GM21723 (cell line): ENCODE data around the gene ARCN1.
"Not testable (repeated sequence)": the region's sequence is repeated elsewhere in the genome, so short reads cannot be mapped to it uniquely, and the experiment has no call there.

Experiments
- ATAC-seq: cut with Tn5 transposase; IDR thresholded peaks from one replicate; pipeline ENCODE4 v1.9.1; 2021; ENCODE audit warnings: mild to moderate bottlenecking, moderate library complexity; ENCODE audit not compliant: unreplicated experiment

ARCN1 gene

DNA sequence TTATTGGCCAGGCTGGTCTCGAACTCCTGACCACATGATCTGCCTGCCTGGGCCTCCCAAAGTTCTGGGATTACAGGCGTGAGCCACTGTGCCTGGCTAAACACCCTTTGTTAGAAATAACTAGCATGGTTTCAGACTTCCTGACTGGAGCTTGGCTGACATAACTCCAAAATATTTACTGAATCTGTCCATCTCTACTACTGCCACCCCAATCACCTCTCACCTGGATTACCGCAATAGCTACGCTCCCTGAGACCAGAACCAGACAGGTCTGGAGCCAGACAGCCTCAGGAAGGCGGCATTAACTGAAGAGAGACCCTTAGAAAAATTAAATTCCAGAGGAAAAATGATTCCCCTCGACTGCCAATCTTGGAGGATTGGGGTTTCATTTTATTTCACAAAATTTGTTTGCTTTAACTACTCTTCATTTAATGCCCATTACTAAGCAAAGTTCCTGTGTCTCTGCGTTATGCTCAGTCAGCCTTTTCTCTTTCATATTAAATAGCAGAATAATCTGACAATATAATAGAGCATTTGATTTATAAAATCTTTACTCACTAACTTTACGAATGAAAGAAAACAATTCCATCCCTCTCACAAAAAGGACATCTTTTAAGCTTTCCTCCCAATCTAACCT lies 28.1 kb upstream of the ARCN1 start:
- ATAC-seq = no peak

DNA sequence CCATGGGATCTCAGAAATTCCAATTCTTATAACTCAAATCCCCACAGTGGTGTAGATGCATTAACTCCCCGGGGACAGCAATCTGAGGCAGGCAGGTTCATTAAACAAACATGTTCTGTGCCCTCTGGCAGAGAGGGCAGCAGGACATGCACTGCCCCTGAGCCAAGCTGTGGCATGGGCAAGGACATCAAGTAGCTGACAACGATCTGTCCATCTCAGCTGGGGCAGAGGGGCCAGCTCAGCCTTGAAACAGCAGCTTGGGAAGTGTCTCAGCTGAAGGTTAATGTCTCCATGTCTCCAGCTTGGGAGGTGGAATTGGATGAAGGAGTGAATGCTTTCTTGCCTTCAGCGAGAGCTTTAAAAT lies 27.6 kb upstream of the ARCN1 start:
- ATAC-seq = no peak

DNA sequence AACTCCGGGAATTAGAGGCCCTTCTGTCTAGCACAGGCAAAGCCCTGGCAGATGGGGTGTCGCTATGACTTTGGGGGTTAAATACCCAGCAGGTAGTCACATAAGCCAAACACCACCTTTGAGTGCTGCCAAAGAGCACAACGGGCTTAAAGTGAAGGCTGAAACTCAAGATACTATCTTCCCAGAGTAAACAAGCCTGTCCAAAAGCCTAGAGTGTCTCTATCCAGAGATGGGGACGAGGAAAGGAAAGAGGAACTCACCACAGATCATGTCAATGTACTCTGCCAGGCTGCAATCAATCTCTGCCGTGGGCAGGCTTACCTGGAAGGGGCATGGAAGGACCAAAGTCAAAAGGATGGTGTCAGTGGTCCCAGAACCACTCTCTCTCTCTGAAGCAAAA lies 26.7 kb upstream of the ARCN1 start:
- ATAC-seq = no peak

DNA sequence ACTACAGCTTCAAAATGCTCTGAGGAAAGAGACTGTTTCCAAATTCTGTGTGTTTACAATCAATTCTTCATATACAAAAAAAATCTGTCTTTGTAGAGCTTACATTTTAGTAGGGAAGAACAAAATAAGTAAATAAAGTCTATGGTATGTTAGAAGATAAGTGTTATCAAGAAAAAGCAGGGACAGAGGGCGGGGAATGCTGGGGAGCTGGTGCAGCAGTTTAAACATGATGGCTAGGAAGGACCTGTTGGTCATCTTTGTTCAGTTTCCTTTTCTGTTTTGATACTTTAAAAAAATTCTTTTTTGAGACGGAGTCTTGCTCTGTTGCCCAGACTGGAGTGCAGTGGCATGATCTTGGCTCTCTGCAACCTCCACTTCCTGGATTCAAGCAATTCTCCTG lies 25.1 kb upstream of the ARCN1 start:
- no peak for ATAC-seq

DNA sequence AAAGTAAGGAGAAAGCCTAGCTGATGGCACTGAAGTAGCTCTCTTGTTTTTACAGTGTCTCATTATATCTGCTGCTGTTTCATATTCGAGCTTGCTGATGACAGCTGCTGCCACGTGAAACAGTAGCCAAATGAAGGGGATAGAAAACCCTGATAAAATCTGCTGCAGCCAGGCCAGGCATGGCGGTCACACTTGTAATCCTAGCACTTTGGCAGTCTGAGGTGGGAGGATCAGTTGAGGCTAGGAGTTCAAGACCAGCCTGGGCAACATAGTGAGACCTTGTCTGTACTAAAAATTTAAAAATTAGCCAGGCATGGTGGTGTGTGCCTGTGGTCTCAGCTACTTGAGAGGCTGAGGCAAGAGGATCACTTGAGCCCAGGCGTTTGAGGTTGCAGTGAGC lies 19.9 kb upstream of the ARCN1 start:
- ATAC-seq = no peak

DNA sequence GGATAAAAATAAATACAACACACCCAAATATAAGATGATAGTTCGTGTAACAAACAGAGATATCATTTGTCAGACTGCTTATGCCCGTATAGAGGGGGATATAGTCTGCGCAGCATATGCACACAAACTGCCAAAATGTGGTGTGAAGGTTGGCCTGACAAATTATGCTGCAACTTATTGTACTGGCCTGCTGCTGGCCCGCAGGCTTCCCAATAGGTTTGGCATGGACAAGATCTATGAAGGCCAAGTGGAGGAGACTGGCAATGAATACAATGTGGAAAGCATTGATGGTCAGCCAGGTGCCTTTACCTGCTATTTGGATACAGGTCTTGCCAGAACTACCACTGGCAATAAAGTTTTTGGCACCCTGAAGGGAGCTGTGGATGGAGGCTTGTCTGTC lies 11.4 kb upstream of the ARCN1 start:
- ATAC-seq = no peak

DNA sequence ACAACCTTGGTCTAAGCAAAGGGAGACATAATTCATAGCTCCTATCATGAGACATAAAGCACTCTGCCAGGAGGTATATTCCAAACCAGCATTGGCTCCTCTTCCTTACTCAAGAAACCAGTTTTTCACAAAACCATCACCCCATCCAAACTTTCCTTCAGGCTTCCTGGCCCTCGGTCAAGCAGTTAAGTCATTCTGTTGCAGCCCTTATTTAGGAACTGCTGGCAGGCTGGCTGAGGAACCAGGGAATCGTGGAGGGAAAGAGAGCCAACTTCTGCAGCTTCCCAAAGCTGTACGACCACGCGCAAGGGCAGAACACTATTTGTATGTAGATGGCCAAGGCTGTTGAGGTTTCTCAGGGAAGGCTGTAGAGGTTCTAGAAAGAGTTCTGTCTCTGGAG lies 7.2 kb upstream of the ARCN1 start:
- no peak for ATAC-seq

DNA sequence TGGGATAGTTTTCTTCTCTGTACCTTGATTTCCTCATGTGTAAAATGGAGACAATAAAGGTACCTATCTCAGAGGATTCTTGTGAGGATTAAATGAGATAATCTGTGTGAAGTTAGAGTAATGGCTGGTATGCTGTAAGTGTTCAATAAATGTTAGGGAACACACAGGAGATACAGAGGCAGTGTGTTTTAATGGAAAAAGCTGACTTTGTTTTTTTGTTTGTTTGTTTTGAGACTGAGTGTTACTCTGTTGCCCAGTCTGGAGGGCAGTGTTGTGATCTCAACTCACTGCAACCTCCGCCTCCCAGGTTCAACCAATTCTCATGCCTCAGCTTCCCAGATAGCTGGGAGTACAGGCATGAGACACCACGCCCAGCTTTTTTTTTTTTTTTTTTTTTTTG lies 2.5 kb upstream of the ARCN1 start:
- ATAC-seq = no peak

DNA sequence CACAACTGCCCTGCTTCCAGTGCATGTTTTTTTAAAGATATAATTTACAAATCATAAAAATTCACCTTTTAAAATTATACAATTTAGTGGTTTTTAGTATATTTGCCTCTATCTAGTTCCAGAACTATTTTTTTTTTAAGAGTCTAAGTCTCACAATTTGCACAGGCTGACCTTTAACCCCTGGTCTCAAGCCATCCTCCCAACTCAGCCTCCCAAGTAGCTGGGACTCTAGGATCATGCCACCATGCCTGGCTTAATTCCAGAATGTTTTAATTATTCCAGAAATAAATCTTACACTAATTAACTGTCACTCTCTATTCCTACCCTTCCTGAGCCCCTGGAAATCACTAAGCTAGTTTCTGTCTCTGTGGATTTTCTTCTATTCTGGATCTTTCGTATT lies 1.4 kb upstream of the ARCN1 start:
- ATAC-seq = no peak

DNA sequence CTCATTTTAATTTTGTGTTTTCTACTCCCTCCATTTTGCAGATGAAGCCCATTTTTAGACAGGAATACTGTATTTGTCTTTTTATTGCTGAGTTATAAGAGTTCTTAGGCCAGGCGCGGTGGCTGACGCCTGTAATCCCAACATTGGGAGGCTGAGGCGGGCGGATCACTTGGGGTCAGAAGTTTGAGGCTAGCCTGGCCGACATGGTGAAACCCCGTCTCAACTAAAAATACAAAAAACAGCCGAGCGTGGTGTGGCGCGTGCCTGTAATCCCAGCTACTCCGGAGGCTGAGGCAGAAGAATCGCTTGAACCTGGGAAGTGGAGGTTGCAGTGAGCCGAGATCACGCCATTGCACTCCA lies 528 bp upstream of the ARCN1 start:
- ATAC-seq = peak; percentile 20

DNA sequence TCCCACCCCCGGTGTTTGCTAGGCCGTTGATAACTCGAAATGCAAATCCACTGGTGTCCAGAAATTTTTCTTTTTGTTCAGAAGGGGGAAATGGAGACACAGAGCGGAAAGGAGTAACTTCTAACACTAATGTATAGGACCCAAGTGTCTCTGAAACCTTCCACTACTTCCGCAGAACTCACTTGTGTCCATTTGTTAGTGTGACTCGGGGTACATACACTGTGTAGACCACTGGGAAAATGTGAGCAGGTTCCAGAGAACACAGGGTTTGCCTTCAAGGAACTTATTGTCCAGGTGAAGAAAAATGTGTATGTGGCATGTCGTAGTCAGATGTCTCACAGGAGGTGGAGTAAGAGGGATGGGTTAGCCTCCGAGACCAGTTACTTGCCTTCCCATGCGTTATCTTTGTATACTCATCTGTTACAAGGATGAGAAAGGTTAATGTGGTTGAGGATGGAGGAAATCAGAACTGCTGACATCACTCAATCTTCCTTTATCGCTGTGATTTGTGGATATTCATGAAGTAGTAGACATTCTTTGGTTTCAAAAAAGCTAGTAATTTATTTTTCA lies 857 bp downstream of the ARCN1 start:
- ATAC-seq = peak; percentile 37

DNA sequence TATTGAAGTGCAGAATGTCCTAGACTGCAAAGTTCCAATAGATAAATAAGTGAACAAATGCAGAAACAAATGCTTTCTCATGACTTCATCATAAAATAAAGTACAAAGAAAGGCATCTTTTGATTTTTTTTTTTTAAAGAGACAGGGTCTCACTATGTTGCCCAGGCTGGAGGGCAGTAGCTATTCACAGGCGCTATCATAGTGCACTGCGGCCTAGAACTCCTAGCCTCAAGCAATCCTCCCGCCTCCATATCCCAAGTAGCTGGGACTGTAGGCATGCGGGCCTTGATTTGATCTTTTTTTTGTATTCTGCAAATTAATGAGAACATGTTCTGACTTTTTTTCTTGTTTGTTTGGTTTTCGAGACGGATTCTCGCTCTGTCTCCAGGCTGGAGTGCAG lies 2.4 kb downstream of the ARCN1 start:
- ATAC-seq = no peak

DNA sequence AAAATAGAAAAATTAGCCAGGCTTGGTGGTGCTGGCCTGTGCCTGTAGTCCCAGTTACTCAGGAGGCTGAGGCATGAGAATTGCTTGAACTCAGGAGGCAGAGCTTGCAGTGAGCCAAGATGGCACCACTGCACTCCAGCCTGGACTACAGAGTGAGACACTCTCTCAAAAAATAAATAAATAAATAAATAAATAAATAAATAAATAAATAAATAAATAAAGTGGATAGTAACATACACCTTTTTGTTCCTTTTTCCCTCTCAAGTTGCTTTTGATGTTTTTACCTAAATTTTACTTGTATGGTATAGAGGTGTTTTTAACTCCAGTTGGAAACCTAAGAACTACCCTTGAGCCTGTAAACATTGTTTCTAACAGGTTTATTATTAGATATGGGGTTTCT lies 5.8 kb downstream of the ARCN1 start:
- not testable (repeated sequence) for ATAC-seq

DNA sequence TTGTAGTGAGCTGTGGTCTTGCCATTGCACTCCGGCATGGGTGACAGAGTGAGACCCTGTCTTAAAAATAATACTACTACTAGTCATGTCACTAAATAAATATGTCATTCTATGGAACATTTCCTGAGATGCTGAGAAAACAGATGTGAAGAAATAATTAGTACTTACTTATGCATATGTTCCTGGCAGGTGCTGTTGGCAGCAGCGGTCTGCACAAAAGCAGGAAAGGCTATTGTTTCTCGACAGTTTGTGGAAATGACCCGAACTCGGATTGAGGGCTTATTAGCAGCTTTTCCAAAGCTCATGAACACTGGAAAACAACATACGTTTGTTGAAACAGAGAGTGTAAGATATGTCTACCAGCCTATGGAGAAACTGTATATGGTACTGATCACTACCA lies 8.8 kb downstream of the ARCN1 start:
- no peak for ATAC-seq

DNA sequence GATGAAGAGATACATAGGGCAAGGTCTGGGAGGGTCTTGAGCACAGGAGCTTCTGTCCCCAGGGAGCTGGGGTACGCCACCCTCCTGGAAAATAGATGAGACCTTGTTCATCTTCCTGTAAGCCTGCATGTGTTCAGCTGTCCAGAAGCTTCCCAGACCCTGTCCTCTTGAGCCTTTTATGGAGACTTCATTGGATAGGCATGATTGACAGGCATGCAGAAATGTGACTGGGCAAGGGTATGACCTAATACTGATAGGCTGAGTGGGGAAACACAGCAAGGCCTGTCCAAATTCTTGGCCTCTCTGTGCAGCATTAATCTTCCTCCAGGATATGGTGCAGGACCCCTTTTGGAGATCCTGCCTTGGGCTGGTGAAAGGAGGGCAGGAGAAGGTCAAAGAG lies 15.7 kb downstream of the ARCN1 start:
- ATAC-seq = no peak

DNA sequence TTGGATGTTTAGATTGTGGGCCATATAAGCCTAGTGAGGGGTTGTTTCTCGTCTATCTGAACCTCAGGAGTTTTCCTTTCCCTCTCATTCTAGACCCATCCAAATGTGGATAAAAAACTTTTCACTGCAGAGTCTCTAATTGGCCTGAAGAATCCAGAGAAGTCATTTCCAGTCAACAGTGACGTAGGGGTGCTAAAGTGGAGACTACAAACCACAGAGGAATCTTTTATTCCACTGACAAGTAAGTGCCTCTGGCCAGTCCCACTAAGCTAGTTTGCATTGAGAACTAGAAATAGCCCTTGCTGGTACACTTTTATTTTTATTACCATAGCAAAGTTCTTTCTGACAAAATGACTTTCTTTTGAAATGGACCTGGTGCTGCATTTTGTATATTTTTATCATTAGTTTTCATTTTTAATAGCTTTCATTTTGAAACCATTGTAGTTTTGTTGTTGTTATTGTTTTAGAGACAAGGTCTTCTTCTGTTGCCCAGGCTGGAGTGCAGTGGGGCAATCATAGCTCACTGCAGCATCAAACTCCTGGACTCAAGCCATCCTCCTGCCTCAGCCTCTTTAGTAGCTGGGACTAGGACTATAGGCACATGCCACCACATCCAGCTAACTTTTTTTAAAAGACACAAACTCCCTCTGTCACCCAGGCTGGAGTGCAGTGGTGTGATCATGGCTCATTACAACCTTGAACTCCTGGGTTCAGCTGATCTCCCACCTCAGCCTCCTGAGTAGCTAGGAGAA lies 20.6 kb downstream of the ARCN1 start:
- no peak for ATAC-seq

DNA sequence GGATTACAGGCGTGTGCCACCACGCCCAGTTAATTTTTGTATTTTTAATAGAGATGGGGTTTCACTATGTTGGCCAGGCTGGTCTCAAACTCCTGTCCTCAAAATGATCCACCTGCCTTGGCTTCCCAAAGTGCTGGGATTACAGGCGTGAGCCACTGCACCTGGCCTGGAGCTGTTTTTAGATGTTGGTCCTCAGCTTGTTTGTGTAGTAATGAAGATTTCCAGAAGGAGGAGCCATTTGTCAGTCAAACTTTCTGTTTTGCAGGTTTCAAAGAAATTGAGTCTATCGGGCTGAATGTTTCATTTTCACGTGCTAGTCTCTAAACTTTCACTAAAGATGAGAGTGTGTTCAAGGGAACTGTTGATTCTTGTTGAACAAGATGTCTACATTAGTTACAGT lies 22.8 kb downstream of the ARCN1 start:
- not testable (repeated sequence) for ATAC-seq

DNA sequence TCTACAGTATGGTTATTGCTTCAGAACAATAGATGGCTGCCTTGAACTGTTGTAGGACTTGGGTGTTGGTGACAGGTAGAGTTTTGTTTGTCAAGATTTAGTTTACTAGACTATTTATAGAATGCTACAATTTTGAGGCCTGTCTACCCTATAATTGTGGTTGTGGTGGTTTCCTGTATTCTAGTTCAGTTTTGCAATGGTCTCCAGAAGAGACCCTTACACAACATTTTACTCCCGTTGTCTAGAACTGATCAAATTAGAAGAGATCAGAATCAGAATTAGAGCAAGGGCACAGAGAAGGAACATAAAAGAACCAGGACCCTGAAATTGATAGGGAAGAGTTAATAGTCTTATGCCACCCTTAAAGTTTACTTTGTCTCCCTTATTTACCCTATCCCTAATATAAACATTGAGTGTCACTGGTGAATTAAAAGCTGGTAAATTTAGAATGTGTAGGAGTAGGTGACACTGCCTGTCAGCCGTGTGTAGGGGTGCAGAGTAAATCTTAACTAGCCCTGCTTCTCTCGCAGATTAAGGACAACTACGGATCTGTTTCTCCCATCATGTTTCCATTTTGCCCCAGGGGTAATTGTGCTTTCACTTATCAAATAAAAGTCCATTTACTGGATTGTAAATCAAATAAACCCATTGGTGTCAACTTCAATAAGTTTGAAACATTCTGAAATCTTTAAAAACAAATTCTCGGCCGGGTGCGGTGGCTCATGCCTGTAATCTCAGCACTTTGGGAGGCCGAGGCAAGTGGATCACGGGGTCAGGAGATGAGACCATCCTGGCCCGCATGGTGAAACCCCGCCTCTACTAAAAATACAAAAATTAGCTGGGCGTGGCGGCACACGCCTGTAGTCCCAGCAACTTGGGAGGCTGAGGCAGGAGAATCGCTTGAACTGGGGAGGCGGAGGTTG lies 24.3 kb downstream of the ARCN1 start:
- ATAC-seq = no peak

DNA sequence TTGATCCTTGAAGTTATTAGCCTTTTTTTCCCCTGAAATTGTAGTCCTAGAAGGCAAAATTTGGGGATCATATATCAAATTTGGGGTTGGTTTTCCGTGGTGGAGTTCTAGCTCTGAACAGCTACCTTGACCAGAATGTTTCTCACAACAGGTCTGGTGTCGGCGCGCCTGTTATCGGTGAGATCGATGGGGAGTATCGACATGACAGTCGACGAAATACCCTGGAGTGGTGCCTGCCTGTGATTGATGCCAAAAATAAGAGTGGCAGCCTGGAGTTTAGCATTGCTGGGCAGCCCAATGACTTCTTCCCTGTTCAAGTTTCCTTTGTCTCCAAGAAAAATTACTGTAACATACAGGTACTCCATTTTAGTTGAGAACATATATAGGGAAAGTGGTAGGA lies 25.3 kb downstream of the ARCN1 start:
- no peak for ATAC-seq

DNA sequence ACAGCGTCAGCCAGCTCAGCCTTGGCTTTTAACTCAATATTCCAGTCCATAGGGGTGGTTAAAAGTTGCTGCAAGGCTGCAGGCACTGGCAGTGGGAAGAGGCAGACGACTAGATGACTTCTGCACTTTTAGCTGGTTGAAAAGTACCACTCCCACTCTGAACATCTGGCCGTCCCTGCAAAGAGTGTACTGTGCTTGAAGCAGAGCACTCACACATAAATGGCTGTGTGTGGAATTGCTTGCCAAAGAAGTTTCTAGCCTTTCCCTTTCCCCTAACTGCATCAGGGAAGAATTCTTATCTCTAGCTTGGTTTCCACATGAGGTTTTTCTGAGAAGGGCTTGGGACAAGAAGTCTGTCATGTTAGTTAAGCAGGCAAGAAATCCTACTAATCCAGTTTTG lies 30.1 kb downstream of the ARCN1 start:
- ATAC-seq = no peak

DNA sequence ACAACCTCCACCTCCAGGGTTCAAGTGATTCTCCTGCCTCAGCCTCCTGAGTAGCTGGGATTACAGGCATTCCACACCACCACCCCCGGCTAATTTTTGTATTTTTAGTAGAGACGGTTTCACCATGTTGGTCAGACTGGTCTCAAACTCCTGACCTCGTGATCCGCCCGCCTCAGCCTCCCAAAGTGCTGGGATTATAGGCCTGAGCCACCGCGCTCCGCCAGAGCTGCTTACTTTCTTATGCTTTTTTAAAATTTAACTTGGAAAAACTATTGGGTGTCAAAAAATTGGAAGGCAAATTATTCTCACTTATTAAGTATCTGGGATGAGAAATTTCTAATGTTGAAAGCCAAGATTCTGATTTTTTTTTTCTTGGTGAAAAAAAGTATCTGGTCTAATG lies 31.5 kb downstream of the ARCN1 start:
- ATAC-seq = not testable (repeated sequence)

DNA sequence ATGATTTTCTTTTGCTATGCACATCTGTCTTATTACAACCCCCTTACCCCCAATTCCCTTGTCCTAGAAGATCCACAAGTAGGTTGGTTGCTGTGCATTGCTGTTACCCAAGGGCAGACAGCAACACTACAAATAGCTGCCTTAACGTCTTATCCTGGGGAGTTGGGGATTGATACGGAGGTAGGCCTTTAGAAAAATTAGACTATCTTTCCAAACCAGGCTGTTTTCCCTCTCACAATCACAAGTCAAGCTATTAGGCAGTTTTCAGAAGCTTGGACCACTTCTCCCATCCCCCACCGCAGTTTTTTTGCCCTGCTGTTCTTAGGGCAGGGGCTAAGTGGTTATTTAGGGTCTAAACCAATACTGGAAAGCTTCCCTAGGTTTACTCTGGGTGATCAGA lies 32.4 kb downstream of the ARCN1 start:
- ATAC-seq = no peak
